Fibroblast of lung (primary cell): Measurements from ENCODE around the gene HIGD1A.

Source experiments
- CTCF ChIP-seq, 2 donors: IDR thresholded peaks in 1 of 2; conservative IDR thresholded peaks in 1 of 2; 1 replicate in 1 of 2; 2 replicates in 1 of 2; pipeline ENCODE4 v1.5.1; 2011 to 2012; ENCODE audit warnings: low read length in 2 of 2, control low read depth in 1 of 2, inconsistent platforms in 1 of 2, low read depth in 1 of 2, mild to moderate bottlenecking in 1 of 2
- EZH2 ChIP-seq: IDR thresholded peaks from 2 replicates; pipeline ENCODE4 v1.5.1; 2012; ENCODE audit warnings: low read length, control low read depth, mild to moderate bottlenecking; ENCODE audit errors: missing control alignments

GRCh38 chr3:42803414-42804105 lies 730 bp downstream of the HIGD1A start:
- TF ChIP-seq CTCF (conservative IDR thresholded peaks at IDR 0.05 in 1 of 2, IDR thresholded peaks at IDR 0.05 in 1 of 2; ENCODE audit: low read depth in 1 of 2, low read length in 2 of 2) = no peak
- no peak for TF ChIP-seq EZH2
